Hepatic stellate cell (primary cell): ENCODE measurements around the gene PEAK3.

Source experiments
- DNase-seq: peaks from one replicate; pipeline ENCODE4 v3.0.0; 2011; ENCODE audit warnings: low spot score

PEAK3 gene

GRCh38 chr19:2249880-2250765 is 31.9 kb downstream of the PEAK3 start:
- DNase-seq, result no peak

DNA sequence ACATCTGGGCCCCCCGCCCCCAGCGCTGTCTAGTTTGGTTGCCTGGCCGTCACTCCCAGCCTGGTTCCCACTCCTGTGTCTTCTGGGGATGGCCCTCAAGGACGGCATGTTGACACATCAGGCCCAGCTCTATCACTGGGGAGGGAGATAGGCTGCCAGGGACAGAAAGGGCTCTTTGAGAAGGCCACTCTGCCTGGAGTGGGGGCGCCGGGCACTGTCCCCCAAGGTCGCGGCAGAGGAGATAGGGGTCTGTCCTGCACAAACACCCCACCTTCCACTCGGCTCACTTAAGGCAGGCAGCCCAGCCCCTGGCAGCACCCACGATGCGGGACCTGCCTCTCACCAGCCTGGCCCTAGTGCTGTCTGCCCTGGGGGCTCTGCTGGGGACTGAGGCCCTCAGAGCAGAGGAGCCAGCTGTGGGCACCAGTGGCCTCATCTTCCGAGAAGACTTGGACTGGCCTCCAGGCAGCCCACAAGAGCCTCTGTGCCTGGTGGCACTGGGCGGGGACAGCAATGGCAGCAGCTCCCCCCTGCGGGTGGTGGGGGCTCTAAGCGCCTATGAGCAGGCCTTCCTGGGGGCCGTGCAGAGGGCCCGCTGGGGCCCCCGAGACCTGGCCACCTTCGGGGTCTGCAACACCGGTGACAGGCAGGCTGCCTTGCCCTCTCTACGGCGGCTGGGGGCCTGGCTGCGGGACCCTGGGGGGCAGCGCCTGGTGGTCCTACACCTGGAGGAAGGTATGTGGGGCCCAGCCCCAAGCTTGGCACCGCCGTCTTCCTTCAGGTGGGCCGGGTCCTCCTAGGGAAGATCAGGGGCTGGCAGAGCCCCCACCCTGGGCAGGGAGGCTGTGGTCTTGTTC is 32.7 kb downstream of the PEAK3 start, which contains the start of gene AMH:
AMH (plus strand) TSS at position 314 of the 857 bp plus-strand sequence; CDS start at position 324, 10 bp downstream.
- no peak for DNase-seq

DNA sequence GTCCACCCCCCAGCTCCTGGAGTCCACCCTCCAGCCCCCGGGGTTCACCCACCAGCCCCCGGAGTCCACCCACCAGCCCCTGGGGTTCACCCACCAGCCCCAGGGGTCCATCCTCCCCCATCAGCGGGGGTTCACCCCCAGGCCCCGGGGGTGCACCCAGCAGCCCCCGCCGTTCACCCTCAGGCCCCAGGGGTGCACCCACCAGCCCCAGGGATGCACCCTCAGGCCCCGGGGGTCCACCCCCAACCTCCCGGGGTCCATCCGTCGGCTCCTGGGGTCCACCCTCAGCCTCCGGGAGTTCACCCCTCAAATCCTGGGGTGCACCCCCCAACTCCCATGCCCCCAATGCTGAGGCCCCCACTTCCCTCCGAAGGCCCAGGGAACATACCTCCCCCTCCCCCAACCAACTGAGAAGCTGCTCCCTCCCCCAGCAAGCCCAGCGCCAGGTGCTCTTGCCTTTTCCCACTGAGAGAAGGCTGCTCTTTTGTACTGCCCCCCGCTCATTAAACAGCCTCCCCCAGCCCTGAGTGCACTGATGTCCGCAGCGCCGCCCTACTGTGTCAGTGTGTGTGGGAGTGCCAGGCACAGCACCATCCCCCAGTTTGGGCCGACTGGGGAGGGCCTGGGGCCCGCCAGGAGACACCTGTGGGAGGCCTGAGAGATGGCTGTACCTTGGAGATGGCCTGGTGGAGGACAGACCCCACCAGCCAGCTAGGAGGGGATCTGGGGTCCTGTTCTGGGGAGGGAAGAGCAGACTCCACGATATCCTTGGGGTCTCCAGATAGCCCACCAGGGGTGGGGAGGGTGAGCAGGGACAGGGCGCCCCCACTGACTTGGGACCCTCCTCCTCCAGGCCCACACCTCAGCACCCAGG is 33.6 kb downstream of the PEAK3 start:
- no peak for DNase-seq

- no peak for DNase-seq
Measured at GRCh38 chr19:2247433-2248101, 34.4 kb downstream of the PEAK3 start.

DNA sequence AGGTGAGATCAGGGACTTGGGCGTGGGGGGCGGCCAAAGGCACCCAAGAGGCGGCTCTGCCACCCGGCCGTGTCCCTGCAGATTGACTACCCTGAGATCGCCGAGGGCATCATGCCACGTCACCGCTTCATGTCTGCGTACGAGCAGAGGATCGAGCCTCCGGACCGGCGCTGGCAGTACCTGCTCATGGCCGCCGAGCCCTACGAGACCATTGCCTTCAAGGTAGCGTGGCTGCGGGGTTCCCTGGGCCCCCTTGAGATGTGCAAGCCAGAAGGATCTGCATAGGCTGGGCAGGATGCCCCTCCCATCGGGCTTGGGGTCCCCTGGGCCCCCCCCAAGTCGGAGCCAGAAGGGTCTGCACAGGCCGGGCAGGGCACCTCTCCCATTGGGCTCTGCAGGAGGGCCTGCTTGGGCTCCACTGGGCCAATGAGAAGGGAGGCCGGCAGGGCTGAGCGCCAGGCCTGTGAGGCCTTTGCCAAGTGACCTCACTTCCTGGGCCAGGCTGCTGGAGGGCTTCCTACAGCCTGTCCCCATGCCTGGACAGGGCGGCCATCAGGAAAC is 35.1 kb downstream of the PEAK3 start:
- DNase-seq, result peak; percentile 68

DNA sequence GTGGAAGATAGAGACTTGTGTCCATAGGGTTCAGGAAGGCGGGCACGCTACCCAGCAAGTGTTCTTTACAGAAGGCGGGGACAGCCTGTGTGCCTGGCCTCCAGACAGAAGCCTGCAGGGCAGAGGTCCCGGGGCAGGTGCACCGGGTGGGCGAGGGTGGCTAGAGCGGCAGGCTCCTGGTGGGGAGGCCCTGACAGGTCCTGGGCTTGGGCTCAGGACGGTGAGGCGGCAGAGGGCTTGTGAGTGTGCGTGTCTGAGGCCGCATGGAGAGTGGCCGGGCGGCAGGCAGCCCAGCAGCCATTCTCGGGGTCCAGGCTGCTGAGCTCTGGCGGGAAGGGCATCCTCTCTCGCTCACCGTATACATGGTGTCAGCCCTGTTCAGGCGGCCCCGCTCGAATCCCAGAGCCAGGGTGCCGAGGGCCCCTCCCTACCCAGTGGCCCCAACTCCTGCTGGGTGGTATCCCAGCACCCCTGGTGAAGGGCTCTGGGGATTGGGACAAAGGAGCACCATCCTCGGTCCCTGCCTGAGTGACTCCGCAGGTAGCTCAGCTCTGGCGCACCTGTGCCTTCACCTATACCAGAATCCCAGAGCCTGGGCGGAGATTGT is 35.9 kb downstream of the PEAK3 start:
- no peak for DNase-seq

DNA sequence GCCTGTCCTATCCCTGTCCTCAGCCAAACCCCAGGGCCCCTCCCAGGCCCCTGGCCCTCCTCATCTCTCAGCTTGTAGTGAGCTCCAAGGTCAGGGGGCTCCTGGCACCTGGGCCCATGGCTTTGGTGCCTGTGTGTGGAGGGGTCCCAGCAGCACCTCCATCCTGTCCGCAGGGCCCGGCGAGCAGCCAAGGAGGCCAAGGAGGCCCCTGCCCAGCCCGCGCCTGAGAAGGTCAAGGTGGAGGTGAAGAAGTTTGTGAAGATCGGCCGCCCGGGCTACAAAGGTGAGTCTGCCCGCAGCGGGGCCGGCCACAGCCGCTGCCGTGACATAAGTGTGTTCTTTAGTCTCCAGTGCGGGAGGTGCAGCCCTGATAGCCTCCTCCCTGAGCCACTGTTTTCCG is 36.7 kb downstream of the PEAK3 start:
- DNase-seq, result no peak

- DNase-seq, result no peak
Measured at GRCh38 chr19:2244486-2244885, 37.5 kb downstream of the PEAK3 start.

DNA sequence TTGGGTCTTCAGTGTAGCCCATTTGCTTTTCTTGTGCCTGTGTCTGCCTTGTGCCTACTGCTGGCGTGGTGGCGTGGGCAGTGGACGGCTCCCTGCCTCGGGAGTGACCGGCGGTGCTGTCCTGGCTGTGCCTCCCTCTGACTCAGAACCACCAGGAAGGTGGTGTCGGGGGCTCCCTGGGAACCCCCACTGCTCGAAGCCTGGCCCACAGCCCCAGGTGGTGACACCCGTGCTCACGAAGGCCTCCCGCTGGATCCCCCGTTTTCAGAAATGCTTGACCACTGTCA is 37.9 kb downstream of the PEAK3 start:
- DNase-seq, result no peak

- no peak for DNase-seq
Measured at GRCh38 chr19:2243274-2244124, 38.5 kb downstream of the PEAK3 start.

DNA sequence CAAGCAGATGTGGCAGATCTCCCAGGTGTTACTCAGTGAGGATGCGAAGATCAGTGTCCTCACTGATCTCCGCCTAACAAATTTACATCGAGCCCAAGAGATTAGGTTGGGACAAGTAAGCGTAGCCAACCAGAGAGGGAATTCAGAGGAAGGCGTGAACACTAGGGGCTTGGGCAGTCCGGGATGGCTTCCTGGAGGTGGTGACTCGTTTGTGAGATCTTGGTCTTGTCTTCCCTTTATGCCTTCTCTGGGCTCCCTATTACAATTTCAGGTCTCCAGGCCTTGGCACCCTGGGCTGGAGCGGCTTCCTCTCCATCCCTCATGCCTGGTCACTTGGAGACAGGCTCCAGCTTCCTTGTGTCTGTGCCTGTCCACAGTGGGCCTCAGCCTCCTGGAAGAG is 39.2 kb downstream of the PEAK3 start:
- no peak for DNase-seq

- DNase-seq, result no peak
Measured at GRCh38 chr19:2242092-2242537, 39.9 kb downstream of the PEAK3 start.

DNA sequence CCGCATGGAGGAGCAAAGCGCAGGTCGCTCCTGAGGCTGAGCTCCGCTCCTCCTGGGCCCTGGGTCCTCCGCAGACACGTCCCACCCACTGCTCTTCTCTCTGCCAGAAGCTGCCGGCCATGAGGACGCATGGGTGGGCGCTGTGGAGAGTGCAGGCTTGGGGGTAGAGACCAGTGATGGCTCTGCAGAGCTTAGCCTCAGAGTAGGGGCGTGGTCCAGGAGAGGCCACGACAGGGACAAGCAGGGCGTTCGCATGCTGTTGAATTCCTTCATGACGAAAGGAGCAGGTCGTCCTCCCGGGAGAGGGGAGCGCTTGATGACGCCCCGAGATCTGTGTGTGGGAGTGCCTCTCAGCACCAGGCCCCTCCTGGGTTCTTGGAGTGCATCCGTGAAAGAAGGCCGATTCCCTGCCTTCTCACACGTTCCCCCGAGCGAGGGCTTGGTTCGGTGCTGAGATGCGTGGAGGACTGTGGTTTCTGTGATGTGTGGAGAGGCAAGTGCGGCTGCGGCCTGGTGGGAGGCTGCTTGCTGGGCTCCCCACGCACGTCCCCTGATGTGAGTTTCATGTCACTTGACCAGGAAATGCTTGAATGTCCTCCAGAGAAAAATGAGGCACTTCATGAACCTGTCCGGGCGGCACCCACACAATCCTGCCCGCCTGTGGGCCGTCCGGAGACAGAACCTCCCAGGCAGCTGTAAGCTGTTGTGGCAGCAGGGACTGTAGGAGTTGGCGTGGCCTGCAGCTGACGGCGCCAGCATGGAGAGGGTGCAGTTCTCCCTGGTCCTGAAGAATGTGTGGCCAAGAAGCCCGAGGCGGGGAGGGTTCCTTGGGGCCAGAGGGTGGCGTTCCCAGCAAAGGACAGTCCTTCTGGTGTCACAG is 40.9 kb downstream of the PEAK3 start:
- DNase-seq, result no peak

GRCh38 chr19:2239771-2240770 is 41.9 kb downstream of the PEAK3 start:
- DNase-seq, result no peak

GRCh38 chr19:2239173-2239572 is 42.8 kb downstream of the PEAK3 start:
- DNase-seq, result no peak

- no peak for DNase-seq
Measured at GRCh38 chr19:2237869-2238153, 44.2 kb downstream of the PEAK3 start.

DNA sequence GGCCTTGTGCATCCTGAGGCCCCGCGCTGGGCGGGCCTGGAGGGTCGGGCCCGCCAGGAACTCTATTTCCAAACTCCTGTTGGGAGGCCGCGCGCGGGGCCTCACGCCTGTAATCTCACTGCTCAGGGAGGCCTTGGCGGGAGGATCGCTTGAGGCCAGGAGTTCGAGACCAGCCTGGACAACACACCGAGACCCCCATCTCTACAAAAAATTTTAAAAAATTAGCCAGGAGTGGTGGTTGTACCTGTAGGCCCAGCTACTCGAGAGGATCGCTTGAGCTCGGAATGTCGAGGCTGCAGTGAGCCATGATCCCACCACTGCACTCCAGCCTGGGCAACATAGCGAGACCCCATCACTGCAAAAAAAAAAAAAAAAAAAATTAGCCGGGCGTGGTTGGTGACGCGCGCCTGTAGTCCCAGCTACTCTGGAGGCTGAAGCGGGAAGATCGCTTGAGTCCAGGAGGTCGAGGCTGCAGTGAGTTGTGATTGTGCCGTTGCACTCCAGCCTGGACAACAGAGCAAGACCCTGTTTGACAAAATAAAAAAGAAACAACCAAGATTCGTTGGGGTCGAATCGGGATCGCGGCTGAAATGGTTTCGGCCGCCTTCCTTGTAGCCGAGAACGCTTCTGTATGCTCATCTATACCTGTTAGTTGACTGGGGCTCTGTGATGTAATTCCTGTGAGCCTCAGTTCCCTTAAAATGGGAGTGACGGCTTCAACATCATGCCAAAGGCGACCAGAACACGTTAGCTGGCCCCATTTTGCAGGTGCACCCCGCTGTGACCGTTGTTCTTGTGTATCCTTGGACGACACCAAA is 44.7 kb downstream of the PEAK3 start:
- no peak for DNase-seq
